K562 (cell line): ENCODE data around the gene HSPB1. TPM values are rescaled to one million over a fixed set of nuclear protein-coding genes. Genes with fewer than 3 reads are reported as not detected.

Experiments used
- BDP1 ChIP-seq: IDR thresholded peaks from 3 replicates; pipeline ENCODE4 v1.6.1; 2011; ENCODE audit not compliant: insufficient read length, insufficient read depth
- DEAF1 ChIP-seq: fragments of 450-650 bp; formaldehyde crosslinking; IDR thresholded peaks from 2 replicates; pipeline ENCODE4 v1.4.0; 2020; ENCODE audit warnings: mild to moderate bottlenecking, moderate library complexity
- ELF1 ChIP-seq: fragments of 200-800 bp; sonication (Bioruptor generic); IDR thresholded peaks from 2 replicates; pipeline ENCODE4 v1.6.1; 2016; ENCODE audit warnings: missing genetic modification characterization, missing compliant biosample characterization
- HINFP ChIP-seq: fragments of 450-650 bp; conservative IDR thresholded peaks from 2 replicates; pipeline ENCODE4 v1.6.1; 2016; ENCODE audit warnings: missing genetic modification characterization, low read depth, mild to moderate bottlenecking, control low read depth, missing compliant biosample characterization
- HNRNPH1 ChIP-seq: fragments of 200-400 bp; formaldehyde crosslinking; optimal IDR thresholded peaks from 2 replicates; pipeline ENCODE3; 2017; ENCODE audit warnings: low read depth, mild to moderate bottlenecking, low read length, moderate library complexity
- IRF1 ChIP-seq: sonication (generic); formaldehyde crosslinking; IDR thresholded peaks from 2 replicates; pipeline ENCODE4 v1.8.0; 2022; ENCODE audit warnings: missing genetic modification reagents, mild to moderate bottlenecking, borderline replicate concordance
- MITF ChIP-seq: IDR thresholded peaks from 2 replicates; pipeline ENCODE4 v1.6.1; 2014; ENCODE audit warnings: antibody characterized with exemption
- MTF1 ChIP-seq: fragments of 250-450 bp; sonication (Bioruptor Pico); IDR thresholded peaks from 2 replicates; pipeline ENCODE4 v1.9.0; 2021; ENCODE audit warnings: moderate library complexity, mild to moderate bottlenecking, inconsistent platforms, borderline replicate concordance
- PHF8 ChIP-seq: fragments of 200-600 bp; sonication (generic); IDR thresholded peaks from 2 replicates; pipeline ENCODE4 v1.6.1; 2012; ENCODE audit warnings: mixed run types, mild to moderate bottlenecking, inconsistent platforms, low read length, moderate library complexity, borderline replicate concordance
- PPARD ChIP-seq: fragments of 250-450 bp; sonication (Bioruptor Pico); IDR thresholded peaks from 2 replicates; pipeline ENCODE4 v1.8.0; 2022; ENCODE audit warnings: inconsistent platforms, mild to moderate bottlenecking, moderate library complexity
- TAF15 ChIP-seq: fragments of 200-400 bp; formaldehyde crosslinking; IDR thresholded peaks from 2 replicates; pipeline ENCODE4 v1.6.1; 2017; ENCODE audit warnings: mild to moderate bottlenecking, low read depth, low read length, moderate library complexity
- TFAM ChIP-seq: fragments of 250-450 bp; sonication (Bioruptor Pico); conservative IDR thresholded peaks from 2 replicates; pipeline ENCODE4 v1.5.0; 2021; ENCODE audit warnings: mild to moderate bottlenecking, moderate library complexity
- ZMIZ1 ChIP-seq, 2 experiments: fragments of 150-350 bp in 1 of 2; IDR thresholded peaks; 2 replicates each; pipeline ENCODE4 v1.6.1; 2012 to 2016; ENCODE audit warnings: low read depth in 2 of 2, low read length in 2 of 2, mild to moderate bottlenecking in 1 of 2, moderate library complexity in 1 of 2
- ZNF3 ChIP-seq: fragments of 250-450 bp; sonication (Bioruptor Pico); IDR thresholded peaks from 2 replicates; pipeline ENCODE4 v1.5.0; 2021; ENCODE audit warnings: mild to moderate bottlenecking, moderate library complexity
- ZNF316 ChIP-seq: fragments of 450-650 bp; IDR thresholded peaks from 2 replicates; pipeline ENCODE4 v1.6.1; 2016
- polyA plus RNA-seq, 8 experiments: library from polyadenylated mRNA; depleted of rRNA in 4 of 8; stranded (reverse) in 5 of 8; unstranded in 3 of 8; fragments of >200 nt; fragmentation: Nextera tagmentation in 2 of 8; fragmentation: Illumina TruSeq in 1 of 8; extraction: Ambion mirVana in 2 of 8; extraction: Trizol in 1 of 8; gene quantifications; 2 replicates each; pipeline versions ENCODE4 v1.2.1 to v1.2.3, GENCODE V29; 2011 to 2014; ENCODE audit warnings: inconsistent platforms in 1 of 8, missing spikeins in 1 of 8
- total RNA-seq, 7 experiments: library from RNA; depleted of rRNA in 6 of 7; stranded (reverse); fragments of >200 nt in 6 of 7; fragmentation: Illumina TruSeq in 2 of 7; extraction: Trizol in 2 of 7; gene quantifications; 2 replicates each; pipeline versions ENCODE4 v1.2.1 to v1.2.3, GENCODE V29; 2011 to 2021; ENCODE audit warnings: low replicate concordance in 1 of 7

HSPB1 gene
- total and polyA plus RNA-seq, 9 of the 15 experiments (the other 6 are each of a cell fraction or from before 2014, with no cell fraction given) = 27.1 to 522 (median 138) TPM

GRCh38 chr7:76291351-76292212, 10.9 kb upstream of the HSPB1 start (continued):
- TF ChIP-seq ZMIZ1 (IDR thresholded peaks at IDR 0.05; ENCODE audit: low read depth in 2 of 2, low read length in 2 of 2) (peak in 1 of 2 experiments; percentile 65; a peak in 2 of 4 replicates), TFAM (CRISPR knock-in tag) (no peak), MTF1 (CRISPR knock-in tag) (no peak), MITF (no peak), ELF1 (no peak), BDP1 (no peak), DEAF1 (CRISPR knock-in tag) (peak; percentile 92), ZNF316 (no peak), IRF1 (no peak), ZNF3 (peak; percentile 97), PHF8 (peak; percentile 40; the same call in 1 of the 2 replicates), HINFP (no peak), PPARD (CRISPR knock-in tag) (no peak), TAF15 (no peak), HNRNPH1 (no peak)
